ENCODE data around the gene PRDX5. TPM values are rescaled to one million over a fixed set of nuclear protein-coding genes. Genes with fewer than 3 reads are reported as not detected.

PRDX5 gene
- total RNA-seq, 1 experiment from 2014 or later = 303 TPM

GRCh38 chr11:64352995-64353714 lies 35.2 kb downstream of the PRDX5 start:
- Histone ChIP-seq H3K27me3 (ENCODE audit: control insufficient read depth, insufficient read depth, low read length) (no peaks in the 10 kb centered on the region), H3K36me3 (replicated peaks; ENCODE audit: control insufficient read depth, insufficient read depth, low read length) (no peaks in the 10 kb centered on the region), H3K4me3 (ENCODE audit: insufficient read depth, low read depth, low read length) (no peak overlapping the region)
- peak; percentile 60 for DNase-seq

GRCh38 chr11:64353715-64354506 lies 36.0 kb downstream of the PRDX5 start:
- DNase-seq = peak; percentile 73
- Histone ChIP-seq H3K27me3 (ENCODE audit: control insufficient read depth, insufficient read depth, low read length) (no peaks in the 10 kb centered on the region), H3K36me3 (replicated peaks; ENCODE audit: control insufficient read depth, insufficient read depth, low read length) (no peaks in the 10 kb centered on the region), H3K4me3 (ENCODE audit: insufficient read depth, low read depth, low read length) (no peak overlapping the region)

GRCh38 chr11:64355078-64355940 lies 37.4 kb downstream of the PRDX5 start:
- H3K4me3 ChIP-seq (ENCODE audit: insufficient read depth, low read depth, low read length) = no peak overlapping the region
- no peaks in the 10 kb centered on the region for H3K36me3 ChIP-seq (replicated peaks; ENCODE audit: control insufficient read depth, insufficient read depth, low read length)
- no peaks in the 10 kb centered on the region for H3K27me3 ChIP-seq (ENCODE audit: control insufficient read depth, insufficient read depth, low read length)
- DNase-seq = peak; percentile 97

GRCh38 chr11:64356498-64357411 lies 38.8 kb downstream of the PRDX5 start:
- H3K36me3 ChIP-seq (replicated peaks; ENCODE audit: control insufficient read depth, insufficient read depth, low read length) = peaks cover 4% of the 10 kb centered on the region
- H3K27me3 ChIP-seq (ENCODE audit: control insufficient read depth, insufficient read depth, low read length) = no peaks in the 10 kb centered on the region
- peak; percentile 95 for DNase-seq
- no peak overlapping the region for H3K4me3 ChIP-seq (ENCODE audit: insufficient read depth, low read depth, low read length)

GRCh38 chr11:64357446-64357845 lies 39.5 kb downstream of the PRDX5 start:
- Histone ChIP-seq H3K4me3 (ENCODE audit: insufficient read depth, low read depth, low read length) (no peak overlapping the region), H3K27me3 (ENCODE audit: control insufficient read depth, insufficient read depth, low read length) (no peaks in the 10 kb centered on the region)
- DNase-seq = no peak

GRCh38 chr11:64357904-64358535 lies 40.1 kb downstream of the PRDX5 start:
- DNase-seq = peak; percentile 66
- Histone ChIP-seq H3K27me3 (ENCODE audit: control insufficient read depth, insufficient read depth, low read length) (no peaks in the 10 kb centered on the region), H3K4me3 (ENCODE audit: insufficient read depth, low read depth, low read length) (no peak overlapping the region), H3K36me3 (replicated peaks; ENCODE audit: control insufficient read depth, insufficient read depth, low read length) (peaks cover 11% of the 10 kb centered on the region)

More at GRCh38 chr11:64357446-64357845, 39.5 kb downstream of the PRDX5 start:
- H3K36me3 ChIP-seq (replicated peaks; ENCODE audit: control insufficient read depth, insufficient read depth, low read length) = peaks cover 9% of the 10 kb centered on the region

- Histone ChIP-seq H3K36me3 (replicated peaks; ENCODE audit: control insufficient read depth, insufficient read depth, low read length) (peaks cover 11% of the 10 kb centered on the region), H3K27me3 (ENCODE audit: control insufficient read depth, insufficient read depth, low read length) (no peaks in the 10 kb centered on the region), H3K4me3 (ENCODE audit: insufficient read depth, low read depth, low read length) (peak overlapping the region; percentile 42)
- no peak for DNase-seq
These were observed 40.6 kb downstream of the PRDX5 start for GRCh38 chr11:64358536-64358906.

- no peaks in the 10 kb centered on the region for H3K27me3 ChIP-seq (ENCODE audit: control insufficient read depth, insufficient read depth, low read length)
- DNase-seq = peak; percentile 97
- H3K4me3 ChIP-seq (ENCODE audit: insufficient read depth, low read depth, low read length) = peak within 1 kb of the TSS; percentile 89
- peaks cover 11% of the 10 kb centered on the region for H3K36me3 ChIP-seq (replicated peaks; ENCODE audit: control insufficient read depth, insufficient read depth, low read length)
These were observed 41.2 kb downstream of the PRDX5 start, which contains the start of gene RPS6KA4 for GRCh38 chr11:64358907-64359711. TSS of gene RPS6KA4 (plus strand) at chr11:64359162. CDS start at chr11:64359236, 74 bp downstream.

- peak overlapping the region; percentile 89 for H3K4me3 ChIP-seq (ENCODE audit: insufficient read depth, low read depth, low read length)
- no peak for DNase-seq
- H3K36me3 ChIP-seq (replicated peaks; ENCODE audit: control insufficient read depth, insufficient read depth, low read length) = peaks cover 11% of the 10 kb centered on the region
- H3K27me3 ChIP-seq (ENCODE audit: control insufficient read depth, insufficient read depth, low read length) = no peaks in the 10 kb centered on the region
These were observed 42.0 kb downstream of the PRDX5 start for GRCh38 chr11:64359712-64360445.

- DNase-seq = peak; percentile 73
- no peaks in the 10 kb centered on the region for H3K27me3 ChIP-seq (ENCODE audit: control insufficient read depth, insufficient read depth, low read length)
- no peak overlapping the region for H3K4me3 ChIP-seq (ENCODE audit: insufficient read depth, low read depth, low read length)
- H3K36me3 ChIP-seq (replicated peaks; ENCODE audit: control insufficient read depth, insufficient read depth, low read length) = peaks cover 15% of the 10 kb centered on the region
These were observed 42.6 kb downstream of the PRDX5 start for GRCh38 chr11:64360448-64360921.

- DNase-seq = peak; percentile 49
- Histone ChIP-seq H3K27me3 (ENCODE audit: control insufficient read depth, insufficient read depth, low read length) (no peaks in the 10 kb centered on the region), H3K4me3 (ENCODE audit: insufficient read depth, low read depth, low read length) (no peak overlapping the region), H3K36me3 (replicated peaks; ENCODE audit: control insufficient read depth, insufficient read depth, low read length) (peaks cover 19% of the 10 kb centered on the region)
These were observed 43.7 kb downstream of the PRDX5 start for GRCh38 chr11:64361659-64362058.

- Histone ChIP-seq H3K27me3 (ENCODE audit: control insufficient read depth, insufficient read depth, low read length) (no peaks in the 10 kb centered on the region), H3K36me3 (replicated peaks; ENCODE audit: control insufficient read depth, insufficient read depth, low read length) (peaks cover 19% of the 10 kb centered on the region), H3K4me3 (ENCODE audit: insufficient read depth, low read depth, low read length) (no peak overlapping the region)
- no peak for DNase-seq
These were observed 44.4 kb downstream of the PRDX5 start for GRCh38 chr11:64362339-64362738.
